A549 (cell line): ENCODE data around the gene EBF3. TPM values are rescaled to one million over a fixed set of nuclear protein-coding genes. Genes with fewer than 3 reads are reported as not detected.

Experiments used
- ATAC-seq, 2 experiments: fragments of 200-7000 bp in 1 of 2; fragments of >200 bp in 1 of 2; cut with Nextera tagmentation in 1 of 2; cut with Tn5 transposase in 1 of 2; 3 replicates each; pipeline versions ENCODE4 v1.8.0 to v1.9.1; 2018 to 2020; ENCODE audit warnings: mild to moderate bottlenecking in 1 of 2, moderate library complexity in 1 of 2
- CTCF ChIA-PET: fragments of 300-600 bp; sonication (Branson Sonifier 250); formaldehyde crosslinking; extraction: SDS; loops from one replicate; lab custom pipeline; 2021; ENCODE audit warnings: antibody characterized with exemption, inconsistent platforms; lab: Yijun Ruan, JAX
- POLR2A ChIA-PET: fragments of 350-600 bp; formaldehyde crosslinking; extraction: SDS; loops from one replicate; lab custom pipeline; 2021; ENCODE audit warnings: antibody characterized with exemption, inconsistent platforms; lab: Yijun Ruan, JAX
- DNase-seq, 2 experiments: peaks; one replicate each; pipeline versions ENCODE4 v3.0.0 to v3.0.0-alpha.2; 2011 to 2016; ENCODE audit warnings: low read depth in 1 of 2, low spot score in 1 of 2
- FAIRE-seq: peaks from 2 replicates; lab custom pipeline; 2011; peaks lifted over from hg19 to GRCh38; lab: Jason Lieb, UNC
- H3K27ac ChIP-seq, 2 experiments: fragments of >200 bp; sonication (Bioruptor Twin); formaldehyde crosslinking; 3 replicates each; pipeline ENCODE4 v1.5.1; 2016 to 2017
- H3K4me1 ChIP-seq: fragments of >200 bp; sonication (Bioruptor Twin); formaldehyde crosslinking; 3 replicates; pipeline ENCODE4 v1.6.1; 2016
- H3K4me2 ChIP-seq: fragments of >200 bp; sonication (Bioruptor Twin); formaldehyde crosslinking; 3 replicates; pipeline ENCODE4 v1.6.1; 2016
- H3K4me3 ChIP-seq: fragments of >200 bp; sonication (Bioruptor Twin); formaldehyde crosslinking; 3 replicates; pipeline ENCODE4 v1.5.1; 2016
- H3K9me3 ChIP-seq: fragments of >200 bp; sonication (Bioruptor Twin); formaldehyde crosslinking; 3 replicates; pipeline ENCODE4 v1.6.1; 2016
- ATOH8 ChIP-seq: fragments of 250-450 bp; sonication (Bioruptor Pico); IDR thresholded peaks from 2 replicates; pipeline ENCODE4 v1.5.0; 2020; ENCODE audit warnings: low read depth, mild to moderate bottlenecking, moderate library complexity
- CEBPB ChIP-seq, 2 experiments: fragments of >200 bp in 1 of 2; sonication (Bioruptor Twin) in 1 of 2; formaldehyde crosslinking in 1 of 2; IDR thresholded peaks; 2 replicates each; pipeline ENCODE4 v1.6.1; 2012 to 2016
- CHD2 ChIP-seq: fragments of 150-350 bp; IDR thresholded peaks from 2 replicates; pipeline ENCODE4 v1.6.1; 2014; ENCODE audit warnings: low read length; ENCODE audit not compliant: partially characterized antibody
- CHD4 ChIP-seq: fragments of 200-600 bp; sonication (generic); IDR thresholded peaks from 2 replicates; pipeline ENCODE4 v1.6.1; 2016; ENCODE audit warnings: antibody characterized with exemption, mild to moderate bottlenecking, borderline replicate concordance
- CTCF ChIP-seq: fragments of >200 bp; sonication (Bioruptor Twin); formaldehyde crosslinking; IDR thresholded peaks from 3 replicates; pipeline ENCODE4 v1.5.1; 2016
- E2F6 ChIP-seq: IDR thresholded peaks from 2 replicates; pipeline ENCODE4 v1.6.1; 2012; ENCODE audit warnings: low read depth, borderline replicate concordance
- FOXS1 ChIP-seq: fragments of 250-450 bp; sonication (Bioruptor Pico); IDR thresholded peaks from 2 replicates; pipeline ENCODE4 v1.5.0; 2020; ENCODE audit warnings: mild to moderate bottlenecking, moderate library complexity
- HDAC2 ChIP-seq: fragments of 200-600 bp; sonication (generic); IDR thresholded peaks from 2 replicates; pipeline ENCODE4 v1.6.1; 2016
- HEYL ChIP-seq: fragments of 250-450 bp; sonication (Bioruptor Pico); IDR thresholded peaks from 2 replicates; pipeline ENCODE4 v1.8.0; 2021; ENCODE audit warnings: mild to moderate bottlenecking, moderate library complexity
- HOXA7 ChIP-seq: fragments of 250-450 bp; sonication (Bioruptor Pico); IDR thresholded peaks from 2 replicates; pipeline ENCODE4 v1.5.0; 2020; ENCODE audit warnings: mild to moderate bottlenecking, moderate library complexity
- HOXB5 ChIP-seq: fragments of 250-450 bp; sonication (Bioruptor Pico); IDR thresholded peaks from 2 replicates; pipeline ENCODE4 v1.5.0; 2020; ENCODE audit warnings: mild to moderate bottlenecking, moderate library complexity
- KDM1A ChIP-seq: fragments of 200-600 bp; sonication (generic); IDR thresholded peaks from 2 replicates; pipeline ENCODE4 v1.6.1; 2016; ENCODE audit warnings: low read depth, mild to moderate bottlenecking
- MYC ChIP-seq: IDR thresholded peaks from 2 replicates; pipeline ENCODE4 v1.6.1; 2012; ENCODE audit warnings: mild to moderate bottlenecking, inconsistent platforms, low read length, improper control_type of control experiment, borderline replicate concordance
- PBX3 ChIP-seq: IDR thresholded peaks from 2 replicates; pipeline ENCODE4 v1.6.1; 2012
- POLR2A ChIP-seq: IDR thresholded peaks from 2 replicates; pipeline ENCODE4 v1.6.1; 2012; ENCODE audit warnings: mild to moderate bottlenecking, low read length
- POLR2AphosphoS2 ChIP-seq: conservative IDR thresholded peaks from 2 replicates; pipeline ENCODE4 v1.6.1; 2012; ENCODE audit warnings: low read length, improper control_type of control experiment, inconsistent platforms
- RAD21 ChIP-seq, 2 experiments: fragments of >200 bp in 1 of 2; sonication (Bioruptor Twin) in 1 of 2; formaldehyde crosslinking in 1 of 2; IDR thresholded peaks in 1 of 2; conservative IDR thresholded peaks in 1 of 2; 2 replicates in 1 of 2; 3 replicates in 1 of 2; pipeline ENCODE4 v1.6.1; 2012 to 2018; ENCODE audit warnings: inconsistent platforms in 1 of 2
- RARB ChIP-seq: fragments of 250-450 bp; sonication (Bioruptor Pico); IDR thresholded peaks from 2 replicates; pipeline ENCODE4 v1.8.0; 2021; ENCODE audit warnings: mild to moderate bottlenecking, moderate library complexity
- RCOR1 ChIP-seq: fragments of 150-350 bp; IDR thresholded peaks from 2 replicates; pipeline ENCODE4 v1.6.1; 2014; ENCODE audit warnings: antibody characterized with exemption, low read length, low read depth
- SREBF2 ChIP-seq: fragments of 450-650 bp; IDR thresholded peaks from 2 replicates; pipeline ENCODE4 v1.6.1; 2014; ENCODE audit warnings: mild to moderate bottlenecking, moderate library complexity
- TFCP2L1 ChIP-seq: fragments of 250-450 bp; sonication (Bioruptor Pico); IDR thresholded peaks from 2 replicates; pipeline ENCODE4 v1.5.0; 2021; ENCODE audit warnings: mild to moderate bottlenecking
- ZNF302 ChIP-seq: fragments of 250-450 bp; sonication (Bioruptor Pico); IDR thresholded peaks from 2 replicates; pipeline ENCODE4 v1.9.0; 2021; ENCODE audit warnings: inconsistent platforms, mild to moderate bottlenecking, moderate library complexity
- ZSCAN20 ChIP-seq: fragments of 250-450 bp; sonication (Bioruptor Pico); IDR thresholded peaks from 2 replicates; pipeline ENCODE4 v1.8.0; 2022; ENCODE audit warnings: mild to moderate bottlenecking, moderate library complexity
- WGBS: methylation state at CpG from one replicate; pipeline ENCODE4 v1.1.6; 2017; ENCODE audit errors: missing lambda C conversion rate; 5-methylcytosine and 5-hydroxymethylcytosine counted together
- polyA plus RNA-seq, 4 experiments: library from polyadenylated mRNA; depleted of rRNA in 3 of 4; stranded (reverse); fragments of >200 nt; fragmentation: RNase III in 1 of 4; extraction: RNeasy Plus Mini Kit Qiagen cat#74134 plus additional on column Dnase treatment in 1 of 4; gene quantifications; 2 replicates in 3 of 4; 3 replicates in 1 of 4; pipeline ENCODE4 v1.2.3, GENCODE V29; 2011 to 2017

Gene EBF3
- polyA plus RNA-seq, 2 of the 4 experiments (the other 2 are of a cell fraction) = 0.12 TPM; not detected in 1

GRCh38 chr10:129977794-129978193 is 13.7 kb upstream of the EBF3 start:
- ChIA-PET POLR2A (no interaction called here), CTCF (no interaction called here)
- WGBS = 13% methylated on average over 10 of the region's 10 CpGs
- Histone ChIP-seq H3K4me2 (no peak overlapping the region), H3K27ac (no peak overlapping the region), H3K4me1 (no peaks in the 10 kb centered on the region)
- no peak for DNase-seq
- no peak for FAIRE-seq
- TF ChIP-seq MYC (no peak), E2F6 (no peak), TFCP2L1 (no peak), RAD21 (conservative IDR thresholded peaks at IDR 0.05 in 1 of 2, IDR thresholded peaks at IDR 0.05 in 1 of 2) (no peak), KDM1A (no peak), POLR2AphosphoS2 (no peak), POLR2A (no peak), CEBPB (IDR thresholded peaks at IDR 0.05) (no peak), CTCF (no peak), HOXA7 (no peak), HEYL (no peak), HOXB5 (no peak), RCOR1 (no peak), PBX3 (no peak), RARB (CRISPR knock-in tag) (no peak)
- TF ChIP-seq, all 56 proteins: peak for 0
- ATAC-seq = no peak
- no peaks in the 10 kb centered on the region for H3K9me3 ChIP-seq
- H3K4me3 ChIP-seq = no peak overlapping the region

- H3K4me3 ChIP-seq = no peak overlapping the region
- H3K9me3 ChIP-seq = no peaks in the 10 kb centered on the region
- H3K4me2 ChIP-seq = no peak overlapping the region
- no peak overlapping the region for H3K27ac ChIP-seq
- 70% methylated on average over 8 of the region's 8 CpGs for WGBS
- POLR2A ChIA-PET = no interaction called here
- DNase-seq (no peak), ATAC-seq (no peak), FAIRE-seq (no peak)
- no peak for TF ChIP-seq FOXS1 (CRISPR knock-in tag)
- TF ChIP-seq CHD2 = no peak
- no peak for TF ChIP-seq ATOH8 (CRISPR knock-in tag)
- no peak for TF ChIP-seq CHD4
- no peak for TF ChIP-seq ZSCAN20 (CRISPR knock-in tag)
- no peak for TF ChIP-seq POLR2A
- TF ChIP-seq HDAC2 = no peak
- TF ChIP-seq SREBF2 = no peak
- no peak for TF ChIP-seq ZNF302
- peaks cover 6% of the 10 kb centered on the region; the same call in 1 of the 3 replicates for H3K4me1 ChIP-seq
- CTCF ChIA-PET = no interaction called here
These were observed 9.6 kb upstream of the EBF3 start for GRCh38 chr10:129973674-129974059.
